ENCODE measurements around the gene ACER1. TPM values are rescaled to one million over a fixed set of nuclear protein-coding genes. Genes with fewer than 3 reads are reported as not detected.

ACER1 gene
- polyA plus RNA-seq, 1 of the 3 experiments (the other 2 are of a cell fraction): not detected

- no peak overlapping the region for H3K27ac ChIP-seq (ENCODE audit: low read depth in 2 of 2, low read length in 1 of 2)
- TF ChIP-seq TAF1 (IDR thresholded peaks at IDR 0.05; ENCODE audit: borderline replicate concordance, low read depth, low read length): no peak
- no peak for TF ChIP-seq RCOR1 (IDR thresholded peaks at IDR 0.05; ENCODE audit: low read length)
- TF ChIP-seq TEAD4 (IDR thresholded peaks at IDR 0.05; ENCODE audit: borderline replicate concordance, insufficient read depth): no peak
- TF ChIP-seq RAD21 (IDR thresholded peaks at IDR 0.05; ENCODE audit: low read length): no peak
- TF ChIP-seq YY1 (IDR thresholded peaks at IDR 0.05; ENCODE audit: low read depth): no peak
- TF ChIP-seq ELF1 (IDR thresholded peaks at IDR 0.05): no peak
- no peak for TF ChIP-seq SIN3A (IDR thresholded peaks at IDR 0.05; ENCODE audit: borderline replicate concordance, low read depth, low read length)
- TF ChIP-seq USF1 (IDR thresholded peaks at IDR 0.05; ENCODE audit: borderline replicate concordance, low read depth): no peak
- TF ChIP-seq FOXJ3 (CRISPR knock-in tag; IDR thresholded peaks at IDR 0.05): no peak
- no peak for TF ChIP-seq EP300 (IDR thresholded peaks at IDR 0.05; ENCODE audit: borderline replicate concordance in 1 of 2, low read depth in 1 of 2, low read length in 1 of 2)
- no peak for TF ChIP-seq POLR2AphosphoS5 (IDR thresholded peaks at IDR 0.05; ENCODE audit: low read depth, low read length)
- no peak for TF ChIP-seq GABPA (IDR thresholded peaks at IDR 0.05; ENCODE audit: low read depth)
- no peak for TF ChIP-seq CTCF (IDR thresholded peaks at IDR 0.05)
- TF ChIP-seq REST (IDR thresholded peaks at IDR 0.05; ENCODE audit: low read depth, low read length): no peak
- TF ChIP-seq JUND (IDR thresholded peaks at IDR 0.05): no peak
- TF ChIP-seq EZH2phosphoT487 (IDR thresholded peaks at IDR 0.05; ENCODE audit: borderline replicate concordance, low read depth): no peak
- TF ChIP-seq FOSL2 (IDR thresholded peaks at IDR 0.05; ENCODE audit: borderline replicate concordance, low read depth): no peak
- no peak for TF ChIP-seq IRF3 (IDR thresholded peaks at IDR 0.05; ENCODE audit: low read depth, low read length)
- TF ChIP-seq CHD2 (IDR thresholded peaks at IDR 0.05; ENCODE audit: low read length, partially characterized antibody): no peak
- no peak for TF ChIP-seq GATA2 (CRISPR knock-in tag; IDR thresholded peaks at IDR 0.05)
- no peak overlapping the region for H3K4me2 ChIP-seq
- peaks cover 9 to 32% of the 10 kb centered on the region in 2 experiments for H3K36me3 ChIP-seq (replicated peaks in 1 of 2; ENCODE audit: control insufficient read depth in 1 of 2, insufficient read depth in 2 of 2, low read length in 1 of 2)
- H4K20me1 ChIP-seq (ENCODE audit: insufficient read depth): peaks cover 29% of the 10 kb centered on the region
- 97% methylated on average over 8 of the region's 12 CpGs for WGBS (ENCODE audit: low lambda C conversion rate)
- no peak overlapping the region for H3K9ac ChIP-seq
- H3K4me3 ChIP-seq (ENCODE audit: low read depth in 2 of 2, low read length in 1 of 2): no peak overlapping the region
- H3F3A ChIP-seq (replicated peaks; ENCODE audit: insufficient read depth): no peaks in the 10 kb centered on the region
- CTCF ChIA-PET: interaction anchor here (0.6 to 3.3 kb wide), 8 partner anchors 11 to 211 kb away, joined by 3 to 24 read pairs (median 5); partner anchors contain the start of gene ACSBG2
- H3K9me3 ChIP-seq: no peaks in the 10 kb centered on the region
- no peak overlapping the region for H2AFZ ChIP-seq (ENCODE audit: low read depth)
- H3K27me3 ChIP-seq (ENCODE audit: insufficient read depth): no peaks in the 10 kb centered on the region
- H3K4me1 ChIP-seq (ENCODE audit: control insufficient read depth in 1 of 2, insufficient read depth in 2 of 2, low read depth in 1 of 2, low read length in 1 of 2): peaks cover 0 to 3% of the 10 kb centered on the region in 2 experiments; a peak in 1 of 4 replicates
- H3K9me2 ChIP-seq: no peaks in the 10 kb centered on the region
- H3K79me2 ChIP-seq (ENCODE audit: insufficient read depth): peaks cover 68% of the 10 kb centered on the region
- POLR2A ChIA-PET: no interaction called here
- no peak for DNase-seq
These were observed 74.0 kb downstream of the ACER1 start for GRCh38 chr19:6259312-6259861.

Data from SK-N-SH (cell line).